ENCODE data around the gene DBNDD1.

DNA sequence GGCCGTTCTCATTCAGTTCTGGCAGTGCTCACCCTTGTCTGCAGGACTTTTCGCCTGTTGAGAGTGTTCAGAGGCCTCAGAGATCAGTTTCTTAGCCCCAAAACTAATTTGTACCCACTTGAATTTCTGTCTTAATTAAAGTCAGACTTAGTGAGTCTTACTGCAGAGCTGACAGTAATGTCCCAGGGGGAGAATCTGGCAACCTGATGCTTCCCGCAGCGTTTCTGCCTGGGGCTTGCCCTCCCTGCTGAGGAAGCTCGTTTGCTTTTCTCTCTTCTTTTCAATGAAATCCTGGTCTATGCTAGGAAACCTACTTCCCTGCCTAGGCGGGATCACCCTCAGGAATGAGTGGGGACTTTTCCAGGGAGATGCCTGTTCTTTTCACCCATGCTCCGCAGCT is 25.3 kb downstream of the DBNDD1 start:
- TF ChIP-seq GATA3 (IDR thresholded peaks at IDR 0.05; ENCODE audit: low read depth, low read length) (no peak), GATA2 (IDR thresholded peaks at IDR 0.05; ENCODE audit: low read depth, low read length) (no peak)

Data from SH-SY5Y (cell line).